Hematopoietic multipotent progenitor cell treated with erythropoietin and hydrocortisone succinate and interleukin-3 and kit ligand, for 15 days (in vitro differentiated cells): ENCODE data around the gene PRDM12.

ENCODE experiments used
- DNase-seq: peaks from one replicate; pipeline ENCODE4 v3.0.0-alpha.2; 2015; ENCODE audit warnings: low spot score

PRDM12 gene

GRCh38 chr9:130636648-130637020 lies 27.8 kb upstream of the PRDM12 start:
- no peak for DNase-seq

- no peak for DNase-seq
These were observed 25.9 kb upstream of the PRDM12 start for GRCh38 chr9:130638284-130639123.

- DNase-seq, result no peak
These were observed 25.1 kb upstream of the PRDM12 start for GRCh38 chr9:130639124-130639765.

GRCh38 chr9:130639866-130640555 lies 24.4 kb upstream of the PRDM12 start:
- no peak for DNase-seq

- no peak for DNase-seq
These were observed 23.7 kb upstream of the PRDM12 start for GRCh38 chr9:130640681-130641080.

GRCh38 chr9:130642926-130643325 lies 21.5 kb upstream of the PRDM12 start:
- no peak for DNase-seq

GRCh38 chr9:130651221-130651620 lies 13.2 kb upstream of the PRDM12 start:
- no peak for DNase-seq

- DNase-seq, result no peak
These were observed 12.6 kb upstream of the PRDM12 start for GRCh38 chr9:130651752-130652151.

- no peak for DNase-seq
These were observed 9.5 kb upstream of the PRDM12 start for GRCh38 chr9:130654879-130655278.

- DNase-seq, result no peak
These were observed 5.3 kb upstream of the PRDM12 start for GRCh38 chr9:130658893-130659698.

GRCh38 chr9:130659699-130660248 lies 4.6 kb upstream of the PRDM12 start:
- DNase-seq, result no peak

GRCh38 chr9:130660326-130660682 lies 4.1 kb upstream of the PRDM12 start:
- no peak for DNase-seq

- no peak for DNase-seq
These were observed 3.5 kb upstream of the PRDM12 start for GRCh38 chr9:130660683-130661450.

GRCh38 chr9:130661451-130662098 lies 2.8 kb upstream of the PRDM12 start:
- no peak for DNase-seq

- DNase-seq, result no peak
These were observed 2.1 kb upstream of the PRDM12 start for GRCh38 chr9:130662099-130662969.

GRCh38 chr9:130662970-130663257 lies 1.5 kb upstream of the PRDM12 start:
- no peak for DNase-seq

GRCh38 chr9:130663258-130663976 lies 977 bp upstream of the PRDM12 start:
- no peak for DNase-seq

- DNase-seq, result no peak
These were observed 480 bp upstream of the PRDM12 start for GRCh38 chr9:130663977-130664250.

- DNase-seq, result no peak
These were observed 636 bp downstream of the PRDM12 start for GRCh38 chr9:130665029-130665430.
